IMR-90 (cell line): ENCODE results near the gene PARVG. TPM values are rescaled to one million over a fixed set of nuclear protein-coding genes. Genes with fewer than 3 reads are reported as not detected.

ENCODE experiments used
- ATAC-seq: fragments of 200-7000 bp; cut with Tn5 transposase; 2 replicates; pipeline ENCODE4 v1.9.1; 2020; ENCODE audit warnings: low read depth, mild to moderate bottlenecking, moderate library complexity
- BruUV-seq: library from RNA; stranded (reverse); fragments of 400-500 nt; replicated peaks from 2 replicates; lab custom pipeline; 2021; lab: Mats Ljungman, UMichigan
- CTCF ChIA-PET: fragments of 300-600 bp; formaldehyde crosslinking; extraction: SDS; loops from one replicate; lab custom pipeline; 2021; ENCODE audit warnings: antibody characterized with exemption; lab: Yijun Ruan, JAX
- POLR2A ChIA-PET: fragments of 300-600 bp; sonication (Branson Sonifier 250); formaldehyde crosslinking; loops from one replicate; lab custom pipeline; 2022; ENCODE audit warnings: antibody characterized with exemption; ENCODE audit not compliant: unreplicated experiment; lab: Charles Lee
- DNase-seq: peaks from one replicate; pipeline ENCODE4 v3.0.0; 2013
- H2AFZ ChIP-seq: replicated peaks from 2 replicates; pipeline ENCODE3; 2013; ENCODE audit warnings: low read length, mild to moderate bottlenecking; ENCODE audit not compliant: poor library complexity
- H2AK5ac ChIP-seq: 2 replicates; pipeline ENCODE4 v1.6.1; 2013; ENCODE audit warnings: low read depth, low read length, inconsistent platforms
- H2AK9ac ChIP-seq: replicated peaks from 2 replicates; pipeline ENCODE3; 2013; ENCODE audit warnings: mild to moderate bottlenecking, low read depth, low read length, moderate library complexity; ENCODE audit not compliant: poor library complexity
- H2BK120ac ChIP-seq: 2 replicates; pipeline ENCODE4 v1.6.1; 2013; ENCODE audit warnings: low read depth, low read length, inconsistent platforms
- H2BK15ac ChIP-seq: 3 replicates; pipeline ENCODE4 v1.6.1; 2013; ENCODE audit warnings: low read depth, low read length, inconsistent platforms
- H2BK20ac ChIP-seq: 2 replicates; pipeline ENCODE4 v1.6.1; 2013; ENCODE audit warnings: low read depth, mild to moderate bottlenecking, inconsistent platforms, low read length, moderate library complexity
- H2BK5ac ChIP-seq: 2 replicates; pipeline ENCODE4 v1.6.1; 2013; ENCODE audit warnings: mild to moderate bottlenecking, low read depth, low read length, inconsistent platforms; ENCODE audit not compliant: poor library complexity, severe bottlenecking
- H3K14ac ChIP-seq: replicated peaks from 2 replicates; pipeline ENCODE4 v1.6.1; 2013; ENCODE audit warnings: low read depth, low read length, inconsistent platforms
- H3K18ac ChIP-seq: 2 replicates; pipeline ENCODE4 v1.6.1; 2013; ENCODE audit warnings: low read depth, low read length, control low read depth
- H3K23ac ChIP-seq: 2 replicates; pipeline ENCODE4 v1.6.1; 2013; ENCODE audit warnings: low read depth, low read length, inconsistent platforms
- H3K27ac ChIP-seq: 2 replicates; pipeline ENCODE4 v1.5.1; 2013; ENCODE audit warnings: mild to moderate bottlenecking, control low read depth, low read length; ENCODE audit not compliant: insufficient read depth
- H3K27me3 ChIP-seq: 2 replicates; pipeline ENCODE4 v1.6.1; 2013; ENCODE audit warnings: low read length; ENCODE audit not compliant: control insufficient read depth, insufficient read depth
- H3K36me3 ChIP-seq: 2 replicates; pipeline ENCODE4 v1.6.1; 2013; ENCODE audit warnings: low read length, mixed read lengths; ENCODE audit not compliant: control insufficient read depth, insufficient read depth
- H3K4ac ChIP-seq: 2 replicates; pipeline ENCODE4 v1.6.1; 2013; ENCODE audit warnings: low read depth, low read length, inconsistent platforms
- H3K4me1 ChIP-seq: 2 replicates; pipeline ENCODE4 v1.6.1; 2013; ENCODE audit warnings: low read length, mixed read lengths; ENCODE audit not compliant: control insufficient read depth, insufficient read depth
- H3K4me2 ChIP-seq: 2 replicates; pipeline ENCODE4 v1.6.1; 2013; ENCODE audit warnings: low read depth, mild to moderate bottlenecking, control low read depth, low read length, moderate library complexity
- H3K4me3 ChIP-seq: 2 replicates; pipeline ENCODE4 v1.5.1; 2013; ENCODE audit warnings: low read depth, mild to moderate bottlenecking, control low read depth, low read length, moderate library complexity; ENCODE audit not compliant: insufficient read depth
- H3K56ac ChIP-seq: 2 replicates; pipeline ENCODE4 v1.6.1; 2013; ENCODE audit warnings: low read length, inconsistent platforms; ENCODE audit not compliant: insufficient read depth; ENCODE audit errors: extremely low read depth
- H3K79me1 ChIP-seq, 2 experiments: 2 replicates each; pipeline ENCODE4 v1.6.1; 2013; ENCODE audit warnings: low read length in 2 of 2, inconsistent platforms in 1 of 2, low read depth in 1 of 2
- H3K9ac ChIP-seq: 2 replicates; pipeline ENCODE4 v1.6.1; 2013; ENCODE audit warnings: low read depth, low read length, control low read depth
- H3K9me1 ChIP-seq: 2 replicates; pipeline ENCODE4 v1.6.1; 2013; ENCODE audit warnings: low read length, inconsistent platforms; ENCODE audit not compliant: insufficient read depth
- H3K9me3 ChIP-seq: 2 replicates; pipeline ENCODE4 v1.6.1; 2013; ENCODE audit warnings: low read length; ENCODE audit not compliant: control insufficient read depth, insufficient read depth
- H4K20me1 ChIP-seq: 2 replicates; pipeline ENCODE4 v1.6.1; 2013; ENCODE audit warnings: low read length, inconsistent platforms; ENCODE audit not compliant: insufficient read depth
- H4K5ac ChIP-seq: 2 replicates; pipeline ENCODE4 v1.6.1; 2013; ENCODE audit warnings: mild to moderate bottlenecking, low read depth, low read length, control low read depth
- H4K8ac ChIP-seq, 2 experiments: 2 replicates each; pipeline ENCODE4 v1.6.1; 2013; ENCODE audit warnings: low read depth in 2 of 2, low read length in 2 of 2, control low read depth in 1 of 2, inconsistent platforms in 1 of 2
- H4K91ac ChIP-seq: 2 replicates; pipeline ENCODE4 v1.6.1; 2013; ENCODE audit warnings: low read depth, low read length, inconsistent platforms; ENCODE audit not compliant: insufficient read depth
- MAZ ChIP-seq: IDR thresholded peaks from 2 replicates; pipeline ENCODE4 v1.6.1; 2012; ENCODE audit warnings: low read depth, mild to moderate bottlenecking, low read length, improper control_type of control experiment, moderate library complexity, borderline replicate concordance
- POLR2A ChIP-seq: IDR thresholded peaks from 2 replicates; pipeline ENCODE4 v1.6.1; 2012; ENCODE audit warnings: mild to moderate bottlenecking, low read depth, low read length
- WGBS, 2 experiments: methylation state at CpG; one replicate each; pipeline versions ENCODE4 v1.1.5 to v1.1.7; 2013; ENCODE audit warnings: missing lambda C conversion rate in 2 of 2; ENCODE audit not compliant: insufficient read length in 1 of 2; ENCODE audit errors: extremely low coverage in 2 of 2; 5-methylcytosine and 5-hydroxymethylcytosine counted together
- dilution Hi-C: fragments of 300-500 bp; cut with HindIII; formaldehyde crosslinking; loops from one replicate; pipeline ENCODE4 v1.14.3; 2018; ENCODE audit warnings: low sequenced_read_pairs; ENCODE audit not compliant: unreplicated experiment
- in situ Hi-C: fragments of 300-500 bp; cut with MboI; formaldehyde crosslinking; loops from 3 replicates; pipeline ENCODE4 v1.14.3; 2019; ENCODE audit warnings: low sequenced_read_pairs, inconsistent platforms, mixed read lengths
- intact Hi-C: fragments of 100-400 bp; cut with micrococcal nuclease; formaldehyde crosslinking; loops from 2 replicates; pipeline ENCODE4 v1.10.0; 2022
- polyA plus RNA-seq, 3 experiments: library from polyadenylated mRNA; depleted of rRNA; stranded (reverse); fragments of >200 nt; gene quantifications; 2 replicates each; pipeline ENCODE4 v1.2.3, GENCODE V29; 2012; ENCODE audit warnings: low replicate concordance in 1 of 3
- total RNA-seq: library from RNA; depleted of rRNA; stranded (reverse); fragments of >200 nt; gene quantifications from 2 replicates; pipeline ENCODE4 v1.2.3, GENCODE V29; 2012

Gene PARVG
- total and polyA plus RNA-seq, 2 of the 4 experiments (the other 2 are of a cell fraction) = not detected

- H3K27me3 ChIP-seq = peaks cover 4% of the 10 kb centered on the region
- H3K23ac ChIP-seq = no peak overlapping the region
- H3K4ac ChIP-seq = no peak overlapping the region
- H3K9ac ChIP-seq = no peak overlapping the region
- H3K9me3 ChIP-seq = peaks cover 8% of the 10 kb centered on the region
- H3K9me1 ChIP-seq = no peaks in the 10 kb centered on the region
- no peak overlapping the region for H3K56ac ChIP-seq
- no peak overlapping the region for H3K18ac ChIP-seq
- H3K14ac ChIP-seq = no peak overlapping the region
- H3K4me1 ChIP-seq = peaks cover 10% of the 10 kb centered on the region; the same call in 1 of the 2 replicates
- DNase-seq (peak; percentile 54), ATAC-seq (peak; percentile 61)
- BruUV-seq = no TSS peak
- no peak overlapping the region for H2BK5ac ChIP-seq
- intact Hi-C loops = no loop called here
- H4K91ac ChIP-seq = no peak overlapping the region
- H2BK20ac ChIP-seq = no peak overlapping the region
- no peak overlapping the region for H2BK120ac ChIP-seq
- no peak for TF ChIP-seq MAZ
- no peak for TF ChIP-seq POLR2A
- no CpG with 5 or more reads among the region's 4 CpGs for WGBS, 2 experiments
- H3K4me2 ChIP-seq = no peak overlapping the region
- no peaks in the 10 kb centered on the region for H3K36me3 ChIP-seq
- no peak overlapping the region for H4K5ac ChIP-seq
- in situ Hi-C loops = no loop called here
- no peaks in the 10 kb centered on the region for H3K79me1 ChIP-seq
- H4K20me1 ChIP-seq = no peaks in the 10 kb centered on the region
- dilution Hi-C loops = no loop called here
- no peak overlapping the region for H2BK15ac ChIP-seq
- H2AK9ac ChIP-seq = no peak overlapping the region
- ChIA-PET POLR2A (no interaction called here), CTCF (no interaction called here)
- no peak overlapping the region for H3K4me3 ChIP-seq
- H2AK5ac ChIP-seq = no peak overlapping the region
- no peak overlapping the region for H4K8ac ChIP-seq
- no peak overlapping the region for H3K27ac ChIP-seq
- no peak overlapping the region for H2AFZ ChIP-seq
Observed at GRCh38 chr22:44210722-44211121, 30.0 kb downstream of the PARVG start.
